H1 (cell line): Measurements from ENCODE around the gene DCDC2C. TPM values are rescaled to one million over a fixed set of nuclear protein-coding genes. Genes with fewer than 3 reads are reported as not detected.

Experiments used
- CTCF ChIA-PET: fragments of 300-600 bp; sonication (Branson Sonifier 250); formaldehyde crosslinking; loops from one replicate; lab custom pipeline; 2021; ENCODE audit not compliant: partially characterized antibody; lab: Charles Lee
- POLR2A ChIA-PET: fragments of 300-600 bp; sonication (Branson Sonifier 250); formaldehyde crosslinking; loops from one replicate; lab custom pipeline; 2021; ENCODE audit warnings: inconsistent platforms; ENCODE audit not compliant: partially characterized antibody; lab: Charles Lee
- DNase-seq, 2 experiments: peaks; one replicate each; pipeline versions ENCODE4 v3.0.0 to v3.0.0-alpha.2; 2010 to 2022; ENCODE audit warnings: low spot score in 2 of 2, low read depth in 1 of 2, mixed read lengths in 1 of 2
- FAIRE-seq: peaks from 2 replicates; lab custom pipeline; 2011; peaks lifted over from hg19 to GRCh38; lab: Jason Lieb, UNC
- H2AFZ ChIP-seq: 2 replicates; pipeline ENCODE4 v1.8.1; 2012; ENCODE audit warnings: low read length, inconsistent platforms
- H2AK5ac ChIP-seq: 2 replicates; pipeline ENCODE4 v1.6.1; 2013; ENCODE audit warnings: low read depth, low read length
- H2BK120ac ChIP-seq: replicated peaks from 2 replicates; pipeline ENCODE3; 2013; ENCODE audit warnings: low read depth, low read length, inconsistent platforms
- H2BK12ac ChIP-seq: 2 replicates; pipeline ENCODE4 v1.6.1; 2013; ENCODE audit warnings: low read depth, low read length
- H2BK15ac ChIP-seq: 2 replicates; pipeline ENCODE4 v1.6.1; 2013; ENCODE audit warnings: low read length
- H2BK20ac ChIP-seq: 2 replicates; pipeline ENCODE4 v1.6.1; 2013; ENCODE audit warnings: low read length
- H2BK5ac ChIP-seq: 2 replicates; pipeline ENCODE4 v1.6.1; 2013; ENCODE audit warnings: low read depth, low read length
- H3K14ac ChIP-seq: 2 replicates; pipeline ENCODE4 v1.6.1; 2013; ENCODE audit warnings: inconsistent platforms; ENCODE audit not compliant: insufficient read length
- H3K18ac ChIP-seq: 2 replicates; pipeline ENCODE4 v1.6.1; 2013; ENCODE audit warnings: low read length; ENCODE audit errors: extremely low read depth
- H3K23ac ChIP-seq: 2 replicates; pipeline ENCODE4 v1.6.1; 2013; ENCODE audit warnings: inconsistent platforms; ENCODE audit not compliant: insufficient read length
- H3K23me2 ChIP-seq: 2 replicates; pipeline ENCODE4 v1.6.1; 2013; ENCODE audit warnings: low read depth, low read length
- H3K27ac ChIP-seq: 2 replicates; pipeline ENCODE4 v1.6.1; 2011; ENCODE audit warnings: low read depth, low read length, inconsistent platforms
- H3K27me3 ChIP-seq, 4 experiments: replicated peaks in 1 of 4; 1 replicate in 1 of 4; 2 replicates in 3 of 4; pipeline versions ENCODE4 v1.6.1 to v1.8.1; 2011 to 2013; ENCODE audit warnings: low read length in 3 of 4, mild to moderate bottlenecking in 3 of 4, inconsistent platforms in 2 of 4, mixed read lengths in 2 of 4, moderate library complexity in 1 of 4; ENCODE audit not compliant: control insufficient read depth in 3 of 4, insufficient read depth in 3 of 4; ENCODE audit errors: extremely low read depth in 1 of 4
- H3K36me3 ChIP-seq, 4 experiments: 2 replicates each; pipeline versions ENCODE4 v1.6.1 to v1.8.1; 2011 to 2013; ENCODE audit warnings: mild to moderate bottlenecking in 4 of 4, low read length in 3 of 4, moderate library complexity in 2 of 4, control low read depth in 1 of 4, inconsistent platforms in 1 of 4; ENCODE audit not compliant: insufficient read depth in 4 of 4, control insufficient read depth in 2 of 4
- H3K4ac ChIP-seq: replicated peaks from 2 replicates; pipeline ENCODE3; 2013; ENCODE audit warnings: low read length, low read depth, mixed read lengths, inconsistent platforms; ENCODE audit not compliant: insufficient read length
- H3K4me1 ChIP-seq, 4 experiments: replicated peaks in 1 of 4; 1 replicate in 1 of 4; 2 replicates in 3 of 4; pipeline versions ENCODE4 v1.6.1 to v1.8.1; 2011 to 2013; ENCODE audit warnings: low read length in 3 of 4, inconsistent platforms in 2 of 4, mixed read lengths in 1 of 4; ENCODE audit not compliant: insufficient read depth in 4 of 4, control insufficient read depth in 3 of 4
- H3K4me2 ChIP-seq, 2 experiments: 2 replicates each; pipeline versions ENCODE4 v1.6.1 to v1.8.1; 2011 to 2013; ENCODE audit warnings: low read depth in 2 of 2, low read length in 2 of 2, control low read depth in 1 of 2, inconsistent platforms in 1 of 2, mild to moderate bottlenecking in 1 of 2; ENCODE audit not compliant: insufficient read depth in 1 of 2
- H3K4me3 ChIP-seq, 4 experiments: fragments of 200-600, 300-600 bp in 1 of 4; sonication (generic), shearing (Covaris generic), sonication (Bioruptor Twin) in 1 of 4; 2 replicates each; pipeline versions ENCODE4 v1.5.1 to v1.8.1; 2011 to 2016; ENCODE audit warnings: low read length in 4 of 4, low read depth in 3 of 4, control low read depth in 2 of 4, inconsistent platforms in 2 of 4, mild to moderate bottlenecking in 2 of 4, mixed read lengths in 1 of 4, moderate library complexity in 1 of 4; ENCODE audit not compliant: insufficient read depth in 2 of 4; ENCODE audit errors: extremely low read depth in 1 of 4
- H3K56ac ChIP-seq: replicated peaks from 2 replicates; pipeline ENCODE3; 2013; ENCODE audit warnings: low read depth, mild to moderate bottlenecking, mixed read lengths, low read length, inconsistent platforms; ENCODE audit not compliant: insufficient read length
- H3K79me1 ChIP-seq: 2 replicates; pipeline ENCODE4 v1.6.1; 2013; ENCODE audit warnings: low read depth, low read length, control low read depth
- H3K79me2 ChIP-seq, 2 experiments: 2 replicates each; pipeline versions ENCODE4 v1.6.1 to v1.8.1; 2012 to 2013; ENCODE audit warnings: low read length in 2 of 2, mild to moderate bottlenecking in 2 of 2, inconsistent platforms in 1 of 2; ENCODE audit not compliant: insufficient read depth in 2 of 2, control insufficient read depth in 1 of 2
- H3K9ac ChIP-seq, 4 experiments: replicated peaks in 1 of 4; 1 replicate in 1 of 4; 2 replicates in 3 of 4; pipeline versions ENCODE4 v1.6.1 to v1.8.1; 2011 to 2013; ENCODE audit warnings: low read depth in 3 of 4, low read length in 3 of 4, control low read depth in 2 of 4, mild to moderate bottlenecking in 2 of 4, moderate library complexity in 2 of 4, inconsistent platforms in 1 of 4; ENCODE audit errors: extremely low read depth in 1 of 4
- H3K9me3 ChIP-seq, 2 experiments: 2 replicates each; pipeline versions ENCODE4 v1.6.1 to v1.8.1; 2012 to 2013; ENCODE audit warnings: mild to moderate bottlenecking in 2 of 2, moderate library complexity in 2 of 2, control low read depth in 1 of 2, inconsistent platforms in 1 of 2, low read depth in 1 of 2, low read length in 1 of 2, mixed read lengths in 1 of 2; ENCODE audit not compliant: insufficient read depth in 2 of 2
- H4K20me1 ChIP-seq, 2 experiments: replicated peaks in 1 of 2; 2 replicates each; pipeline versions ENCODE3 to v1.8.1; 2011 to 2013; ENCODE audit warnings: inconsistent platforms in 2 of 2, low read length in 2 of 2, mild to moderate bottlenecking in 1 of 2; ENCODE audit not compliant: insufficient read depth in 2 of 2, control insufficient read depth in 1 of 2
- H4K5ac ChIP-seq: 2 replicates; pipeline ENCODE4 v1.6.1; 2013; ENCODE audit warnings: low read length, low read depth, mixed read lengths, inconsistent platforms; ENCODE audit not compliant: insufficient read length
- H4K8ac ChIP-seq: 2 replicates; pipeline ENCODE4 v1.8.0; 2013; ENCODE audit warnings: mild to moderate bottlenecking, moderate library complexity, low read length, inconsistent platforms; ENCODE audit not compliant: insufficient read depth; ENCODE audit errors: extremely low read depth
- H4K91ac ChIP-seq: replicated peaks from 2 replicates; pipeline ENCODE3; 2013; ENCODE audit warnings: low read length, mixed read lengths, inconsistent platforms; ENCODE audit not compliant: insufficient read length
- BCL11A ChIP-seq, 2 experiments: IDR thresholded peaks; one replicate each; pipeline ENCODE4 v1.6.1; 2011; ENCODE audit warnings: low read depth in 2 of 2, low read length in 2 of 2, mild to moderate bottlenecking in 2 of 2
- CTBP2 ChIP-seq: IDR thresholded peaks from 2 replicates; pipeline ENCODE4 v1.7.0; 2011; ENCODE audit warnings: borderline replicate concordance, mild to moderate bottlenecking, moderate library complexity, mixed read lengths, low read length; ENCODE audit not compliant: insufficient read depth, insufficient read length
- EGR1 ChIP-seq: IDR thresholded peaks from 2 replicates; pipeline ENCODE4 v1.6.1; 2011; ENCODE audit warnings: low read depth, low read length, borderline replicate concordance
- HDAC2 ChIP-seq, 2 experiments: fragments of 300-600 bp in 1 of 2; sonication (generic) in 1 of 2; IDR thresholded peaks; 2 replicates each; pipeline ENCODE4 v1.6.1; 2011 to 2012; ENCODE audit warnings: low read depth in 2 of 2, low read length in 2 of 2, mild to moderate bottlenecking in 2 of 2, moderate library complexity in 2 of 2, borderline replicate concordance in 1 of 2, inconsistent platforms in 1 of 2
- JUND ChIP-seq: IDR thresholded peaks from 2 replicates; pipeline ENCODE4 v1.6.1; 2011; ENCODE audit warnings: mild to moderate bottlenecking, improper control_type of control experiment, low read length
- NANOG ChIP-seq: IDR thresholded peaks from 2 replicates; pipeline ENCODE4 v1.6.1; 2011; ENCODE audit warnings: low read length, low read depth, mild to moderate bottlenecking, inconsistent platforms; ENCODE audit not compliant: insufficient read depth, poor library complexity, severe bottlenecking
- PHF8 ChIP-seq: fragments of 200-600 bp; sonication (generic); conservative IDR thresholded peaks from 2 replicates; pipeline ENCODE4 v1.7.1; 2012; ENCODE audit warnings: low read depth, mild to moderate bottlenecking, inconsistent platforms, low read length, moderate library complexity
- POU5F1 ChIP-seq: IDR thresholded peaks from 2 replicates; pipeline ENCODE4 v1.6.1; 2011; ENCODE audit warnings: low read depth, mild to moderate bottlenecking, low read length, moderate library complexity
- SUZ12 ChIP-seq: fragments of 200-600 bp; sonication (generic); IDR thresholded peaks from 2 replicates; pipeline ENCODE4 v1.6.1; 2012; ENCODE audit warnings: mild to moderate bottlenecking, inconsistent platforms, low read length, moderate library complexity, mixed read lengths
- TBP ChIP-seq: IDR thresholded peaks from 2 replicates; pipeline ENCODE4 v1.6.1; 2011; ENCODE audit warnings: low read depth, low read length, improper control_type of control experiment
- WGBS, 2 experiments: shearing (Covaris generic) in 1 of 2; methylation state at CpG; one replicate each; pipeline versions ENCODE4 v1.1.6 to v1.1.7; 2013 to 2015; ENCODE audit warnings: low lambda C conversion rate in 2 of 2, mixed read lengths in 2 of 2, inconsistent platforms in 1 of 2, low coverage in 1 of 2, missing lambda C conversion rate in 1 of 2; ENCODE audit not compliant: insufficient replicate concordance in 2 of 2, insufficient coverage in 1 of 2, insufficient read length in 1 of 2; ENCODE audit errors: extremely low coverage in 1 of 2, missing lambda C conversion rate in 1 of 2; 5-methylcytosine and 5-hydroxymethylcytosine counted together
- polyA plus RNA-seq, 7 experiments: library from polyadenylated mRNA; depleted of rRNA in 3 of 7; stranded (reverse) in 5 of 7; unstranded in 2 of 7; fragments of >200 nt in 5 of 7; fragments of 200-250 nt in 2 of 7; gene quantifications; 1 replicate in 5 of 7; 2 replicates in 1 of 7; 4 replicates in 1 of 7; pipeline versions ENCODE4 v1.2.1 to v1.2.3, GENCODE V29; 2011 to 2013; ENCODE audit warnings: missing spikeins in 2 of 7, mixed read lengths in 2 of 7
- total RNA-seq: library from RNA; stranded (reverse); fragmentation: NEBNext Ultra II Directional; extraction: Animal tissue kit (Norgen Biotek cat#: 25700); gene quantifications from 2 replicates; pipeline ENCODE4 v1.2.1, GENCODE V29; 2021

DCDC2C gene
- total and polyA plus RNA-seq, 2 of the 8 experiments (the other 6 are each of a cell fraction or from before 2014, with no cell fraction given) = 0.50 TPM; not detected in 1

DNA sequence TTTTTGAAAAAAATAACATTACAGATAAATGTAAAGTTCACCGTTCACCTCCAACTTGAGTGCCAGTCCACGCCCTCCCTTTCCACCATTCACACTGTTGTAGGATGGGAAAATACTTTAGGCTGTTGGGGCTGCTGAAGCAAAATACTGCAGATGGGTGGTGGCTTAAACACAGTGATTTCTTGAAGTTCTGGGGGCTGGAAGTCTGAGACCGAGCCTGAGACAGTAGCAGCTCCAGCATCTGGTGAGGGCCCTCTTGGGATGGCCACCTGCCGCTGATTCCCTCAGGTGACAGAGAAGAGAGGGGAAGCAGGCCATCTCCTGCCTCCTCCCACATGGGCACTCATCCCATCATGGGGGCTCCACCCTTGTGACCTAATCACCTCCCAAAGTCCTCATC, 27.7 kb upstream of the DCDC2C start:
- POLR2A ChIA-PET = no interaction called here
- FAIRE-seq = no peak

More for the DNA sequence above, 27.7 kb upstream of the DCDC2C start:
- Histone ChIP-seq H3K18ac (no peak overlapping the region), H2BK20ac (no peak overlapping the region), H3K4me3 (no peak overlapping the region), H2BK5ac (no peak overlapping the region), H3K36me3 (no peaks in the 10 kb centered on the region), H3K27me3 (no peaks in the 10 kb centered on the region; a peak in 1 of 7 replicates), H4K20me1 (no peaks in the 10 kb centered on the region), H2BK120ac (no peak overlapping the region), H2AK5ac (no peak overlapping the region), H2BK12ac (no peak overlapping the region), H3K27ac (no peak overlapping the region), H4K8ac (no peak overlapping the region), H3K9ac (no peak overlapping the region), H3K23me2 (no peaks in the 10 kb centered on the region), H3K79me1 (no peaks in the 10 kb centered on the region), H2AFZ (no peak overlapping the region), H3K4ac (no peak overlapping the region), H4K91ac (no peak overlapping the region), H2BK15ac (no peak overlapping the region), H3K4me1 (no peaks in the 10 kb centered on the region), H3K56ac (no peak overlapping the region), H4K5ac (no peak overlapping the region), H3K79me2 (no peaks in the 10 kb centered on the region), H3K9me3 (no peaks in the 10 kb centered on the region), H3K23ac (no peak overlapping the region), H3K14ac (no peak overlapping the region), H3K4me2 (no peak overlapping the region)
- WGBS, 2 experiments = 92% methylated on average over 4 of the region's 4 CpGs; no CpG with 5 or more reads in 1 of the 2 experiments
- DNase-seq = no peak
- no peak for TF ChIP-seq CTBP2
- TF ChIP-seq SUZ12 = no peak
- TF ChIP-seq JUND = no peak
- no peak for TF ChIP-seq PHF8
- TF ChIP-seq EGR1 = no peak
- no peak for TF ChIP-seq POU5F1
- TF ChIP-seq NANOG = no peak
- no peak for TF ChIP-seq HDAC2 (IDR thresholded peaks at IDR 0.05; ENCODE audit: borderline replicate concordance in 1 of 2, low read depth in 2 of 2, low read length in 2 of 2)
- no peak for TF ChIP-seq TBP
- TF ChIP-seq BCL11A (IDR thresholded peaks at IDR 0.05; ENCODE audit: low read depth in 2 of 2, low read length in 2 of 2) = no peak
- CTCF ChIA-PET = no interaction called here
